Stimulated activated CD4-positive, alpha-beta T cell treated with anti-CD3 and anti-CD28 coated beads, Interleukin-4, amount 100 ng/mL, for 4 hours (primary cell): ENCODE measurements around the gene SLC38A8.

ENCODE experiments used
- DNase-seq, 2 experiments: peaks; one replicate each; pipeline ENCODE4 v3.0.0-alpha.2; 2020

The SLC38A8 gene

DNA sequence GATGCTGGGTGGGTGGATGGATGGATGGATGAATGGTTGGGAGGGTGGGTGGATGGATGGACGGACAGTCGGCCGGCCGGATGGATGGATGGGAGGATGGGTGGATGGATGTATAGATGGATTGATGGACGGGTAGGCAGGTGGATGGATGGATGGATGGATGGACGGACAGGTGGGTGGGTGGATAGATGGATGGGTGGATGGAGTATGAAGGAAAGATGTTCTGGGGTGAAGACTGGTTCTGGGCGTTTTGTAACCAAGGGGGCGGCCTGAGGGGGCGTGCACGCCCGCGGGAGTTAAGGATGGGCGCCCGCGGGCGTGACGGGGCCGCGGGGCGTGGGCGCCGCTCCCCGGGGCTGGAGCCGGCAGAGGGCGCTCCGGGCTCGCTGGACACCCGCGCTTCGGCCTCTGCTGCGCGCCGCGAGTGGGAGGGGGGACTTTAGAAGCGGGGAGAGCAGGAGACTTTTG, 74.7 kb downstream of the SLC38A8 start, which contains the start of gene NECAB2:
Gene NECAB2 (plus strand): TSS at position 407 of the 468 bp plus-strand sequence. CDS start 405 bp downstream, outside the sequence.
- DNase-seq, result no peak

DNA sequence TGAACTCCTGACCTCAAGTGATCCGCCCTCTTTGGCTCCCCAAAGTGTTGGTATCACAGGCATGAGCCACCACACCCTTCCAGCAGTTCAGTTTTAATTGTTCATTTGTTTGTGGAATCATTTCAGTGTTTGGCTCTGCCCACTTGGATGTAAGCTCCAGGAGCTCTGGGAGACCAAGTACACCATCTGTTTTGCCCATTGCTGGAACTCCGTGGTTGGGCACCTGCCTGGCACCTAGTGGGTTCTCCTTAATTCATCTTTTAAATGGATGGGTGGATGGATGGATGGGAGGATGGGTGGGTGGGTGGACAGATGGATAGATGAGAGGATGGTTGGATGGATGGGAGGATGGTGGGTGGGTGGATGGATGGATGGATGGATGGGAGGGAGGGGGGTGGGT, 75.5 kb downstream of the SLC38A8 start:
- DNase-seq, result no peak

DNA sequence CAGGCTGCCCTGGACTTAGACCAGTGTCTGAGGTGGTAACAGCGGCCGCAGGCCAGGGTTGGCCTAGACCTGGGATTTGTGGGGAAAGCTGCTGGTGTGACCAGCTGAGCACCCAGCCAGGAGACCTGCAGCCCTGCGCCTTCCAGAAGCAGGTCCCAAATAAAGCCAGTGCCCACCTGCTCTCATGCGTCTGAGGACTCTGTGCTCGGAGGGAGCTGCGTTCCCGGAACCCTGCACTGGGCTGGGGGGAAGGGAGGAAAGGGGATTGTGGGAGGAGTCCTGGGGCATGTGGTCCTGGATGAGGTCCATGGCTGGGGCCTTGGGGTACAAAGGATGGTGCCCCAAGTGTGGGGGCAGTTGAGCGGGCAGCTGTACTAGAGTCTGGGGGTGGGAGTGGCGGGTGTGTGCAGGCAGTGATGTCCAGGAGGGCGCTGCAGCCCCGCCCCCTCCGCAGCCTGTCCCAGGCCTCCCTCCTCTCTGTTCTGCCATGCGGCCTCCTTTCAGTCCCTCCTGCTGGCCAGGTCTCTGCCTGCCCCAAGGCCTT, 76.4 kb downstream of the SLC38A8 start:
- DNase-seq, result no peak

DNA sequence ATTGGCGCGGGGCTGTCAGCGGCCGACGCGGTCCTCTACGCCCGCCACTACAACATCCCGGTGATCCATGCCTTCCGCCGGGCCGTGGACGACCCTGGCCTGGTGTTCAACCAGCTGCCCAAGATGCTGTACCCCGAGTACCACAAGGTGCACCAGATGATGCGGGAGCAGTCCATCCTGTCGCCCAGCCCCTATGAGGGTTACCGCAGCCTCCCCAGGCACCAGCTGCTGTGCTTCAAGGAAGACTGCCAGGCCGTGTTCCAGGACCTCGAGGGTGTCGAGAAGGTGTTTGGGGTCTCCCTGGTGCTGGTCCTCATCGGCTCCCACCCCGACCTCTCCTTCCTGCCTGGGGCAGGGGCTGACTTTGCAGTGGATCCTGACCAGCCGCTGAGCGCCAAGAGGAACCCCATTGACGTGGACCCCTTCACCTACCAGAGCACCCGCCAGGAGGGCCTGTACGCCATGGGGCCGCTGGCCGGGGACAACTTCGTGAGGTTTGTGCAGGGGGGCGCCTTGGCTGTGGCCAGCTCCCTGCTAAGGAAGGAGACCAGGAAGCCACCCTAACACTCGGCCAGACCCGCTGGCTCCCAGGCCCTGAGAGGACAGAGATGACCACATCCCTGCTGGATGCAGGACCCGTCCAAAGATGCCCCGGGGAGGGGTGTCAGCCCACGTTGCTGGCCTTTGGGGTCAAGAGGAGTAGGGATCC, 77.0 kb downstream of the SLC38A8 start:
- DNase-seq, result no peak

- no peak for DNase-seq
Observed at GRCh38 chr16:83964684-83965443, 77.7 kb downstream of the SLC38A8 start.

DNA sequence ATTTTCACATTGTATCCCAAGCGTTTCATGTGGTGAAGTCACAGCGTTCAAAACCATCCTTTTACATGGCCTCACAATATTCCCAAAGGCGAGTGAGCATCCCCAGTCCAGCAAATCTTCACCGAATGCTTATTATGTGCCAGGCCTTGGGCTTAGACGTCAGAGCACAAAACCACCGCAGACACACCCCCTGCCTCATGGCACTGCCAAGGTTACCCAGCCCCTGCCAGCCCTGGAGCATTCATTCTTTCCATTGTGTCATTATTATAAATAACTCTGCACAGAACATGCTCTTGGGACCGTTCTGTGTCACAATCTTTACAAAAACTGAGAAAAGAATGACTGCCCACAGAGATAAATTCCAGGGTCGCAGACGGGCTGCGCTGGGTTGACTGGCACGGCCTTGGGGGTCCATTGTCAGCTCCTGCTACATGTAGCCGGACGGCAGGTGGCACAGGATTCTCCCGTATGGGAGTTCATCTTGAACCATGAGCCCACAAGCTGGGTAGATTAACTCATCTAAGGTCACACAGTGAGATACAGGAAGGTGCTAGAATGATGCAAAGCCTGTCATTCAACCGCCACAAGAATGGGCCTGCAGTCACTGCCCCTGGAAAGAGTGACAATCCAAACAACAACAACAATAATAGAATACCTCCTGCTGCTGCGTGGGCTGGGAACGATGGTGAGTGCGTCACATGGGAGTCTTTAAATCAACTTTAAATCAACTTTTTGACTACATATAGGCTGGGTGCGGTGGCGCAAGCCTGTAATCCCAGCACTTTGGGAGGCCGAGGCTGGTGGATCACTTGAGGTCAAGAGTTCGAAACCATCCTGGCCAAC, 79.1 kb downstream of the SLC38A8 start:
- DNase-seq, result no peak

DNA sequence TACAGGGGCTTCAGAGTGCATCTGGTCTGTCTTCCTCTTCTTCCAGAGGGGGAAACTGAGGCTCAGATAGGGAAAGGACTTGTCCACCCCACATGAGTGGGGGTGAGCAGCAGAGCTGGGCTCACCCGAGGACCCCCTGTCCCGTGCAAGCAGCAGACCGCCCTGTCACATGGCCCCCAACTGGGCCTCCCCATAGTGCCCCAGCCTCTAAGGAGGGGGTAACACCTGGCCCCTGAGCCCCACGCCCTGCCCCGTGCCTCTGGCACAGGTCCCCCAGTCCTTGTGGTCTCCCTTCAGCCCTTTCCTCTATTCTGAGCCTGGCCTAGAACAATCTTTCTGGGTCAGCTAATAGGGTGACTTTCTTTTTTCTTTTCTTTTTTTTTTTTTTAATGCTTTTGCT, 81.0 kb downstream of the SLC38A8 start:
- no peak for DNase-seq

GRCh38 chr16:83960521-83961249, 81.9 kb downstream of the SLC38A8 start:
- no peak for DNase-seq
